MM.1S (cell line): Measurements from ENCODE around the gene SHMT2.
"Not testable (repeated sequence)": the region's sequence is repeated elsewhere in the genome, so short reads cannot be mapped to it uniquely, and the experiment has no call there.

ENCODE experiments used
- DNase-seq: peaks from one replicate; pipeline ENCODE4 v3.0.0-alpha.2; 2015
- H2AFZ ChIP-seq: fragments of 300-600 bp; sonication (generic); 2 replicates; pipeline ENCODE4 v1.6.0; 2016; ENCODE audit warnings: antibody characterized with exemption, low read length
- H3F3A ChIP-seq: fragments of 300-600 bp; sonication (generic); 2 replicates; pipeline ENCODE4 v1.6.1; 2016; ENCODE audit warnings: mild to moderate bottlenecking, antibody characterized with exemption, low read length, moderate library complexity, mixed read lengths; ENCODE audit not compliant: insufficient read depth
- H3K27ac ChIP-seq: fragments of 300-600 bp; sonication (generic); 2 replicates; pipeline ENCODE4 v1.5.1; 2016; ENCODE audit warnings: mild to moderate bottlenecking, low read length
- H3K27me3 ChIP-seq: fragments of 300-600 bp; sonication (generic); replicated peaks from 2 replicates; pipeline ENCODE4 v1.6.0; 2016; ENCODE audit warnings: low read length; ENCODE audit not compliant: insufficient read depth
- H3K36me3 ChIP-seq: fragments of 300-600 bp; sonication (generic); replicated peaks from 2 replicates; pipeline ENCODE4 v1.6.1; 2016; ENCODE audit warnings: mild to moderate bottlenecking, low read length, mixed read lengths; ENCODE audit not compliant: insufficient read depth
- H3K4me1 ChIP-seq: fragments of 300-600 bp; sonication (generic); 2 replicates; pipeline ENCODE4 v1.6.1; 2016; ENCODE audit warnings: low read length, mixed read lengths
- H3K4me2 ChIP-seq: fragments of 300-600 bp; sonication (generic); 2 replicates; pipeline ENCODE4 v1.6.0; 2016; ENCODE audit warnings: low read depth, low read length
- H3K4me3 ChIP-seq: fragments of 300-600 bp; sonication (generic); 2 replicates; pipeline ENCODE4 v1.5.1; 2016; ENCODE audit warnings: low read length, mixed read lengths
- H3K79me2 ChIP-seq: fragments of 300-600 bp; sonication (generic); 2 replicates; pipeline ENCODE4 v1.6.1; 2016; ENCODE audit warnings: mixed run types, low read length, mixed read lengths
- H3K9ac ChIP-seq: fragments of 300-600 bp; sonication (generic); 2 replicates; pipeline ENCODE4 v1.6.1; 2016; ENCODE audit warnings: low read length, mixed read lengths
- H3K9me2 ChIP-seq: fragments of 300-600 bp; sonication (generic); replicated peaks from 2 replicates; pipeline ENCODE4 v1.6.1; 2016; ENCODE audit warnings: mild to moderate bottlenecking, low read length, mixed read lengths; ENCODE audit not compliant: insufficient read depth
- H3K9me3 ChIP-seq: fragments of 300-600 bp; sonication (generic); replicated peaks from 2 replicates; pipeline ENCODE4 v1.6.1; 2016; ENCODE audit warnings: mild to moderate bottlenecking, low read length, mixed read lengths; ENCODE audit not compliant: insufficient read depth
- H4K20me1 ChIP-seq: fragments of 300-600 bp; sonication (generic); 2 replicates; pipeline ENCODE4 v1.6.1; 2016; ENCODE audit warnings: mild to moderate bottlenecking, low read length, moderate library complexity, mixed read lengths; ENCODE audit not compliant: insufficient read depth
- CTCF ChIP-seq: fragments of 300-600 bp; sonication (generic); IDR thresholded peaks from 2 replicates; pipeline ENCODE4 v1.5.1; 2016; ENCODE audit warnings: antibody characterized with exemption, low read length, mixed read lengths
- EZH2 ChIP-seq: fragments of 300-600 bp; sonication (generic); optimal IDR thresholded peaks from 2 replicates; pipeline ENCODE3; 2017; ENCODE audit warnings: low read depth, mild to moderate bottlenecking, antibody characterized with exemption, low read length, mixed read lengths
- EZH2phosphoT487 ChIP-seq: fragments of 300-600 bp; sonication (generic); IDR thresholded peaks from 2 replicates; pipeline ENCODE4 v1.6.1; 2018; ENCODE audit warnings: antibody characterized with exemption, low read length

The SHMT2 gene

GRCh38 chr12:57276935-57277563 lies 47.5 kb downstream of the SHMT2 start:
- H3K9me2 ChIP-seq = no peaks in the 10 kb centered on the region
- H2AFZ ChIP-seq = no peak overlapping the region
- H3K4me2 ChIP-seq = no peak overlapping the region
- H3F3A ChIP-seq = no peaks in the 10 kb centered on the region
- no peaks in the 10 kb centered on the region for H3K79me2 ChIP-seq
- TF ChIP-seq EZH2phosphoT487 (no peak), CTCF (peak; percentile 39), EZH2 (no peak)
- no peaks in the 10 kb centered on the region for H4K20me1 ChIP-seq
- no peaks in the 10 kb centered on the region for H3K36me3 ChIP-seq
- H3K27me3 ChIP-seq = no peaks in the 10 kb centered on the region
- no peak overlapping the region for H3K9ac ChIP-seq
- no peak overlapping the region for H3K4me3 ChIP-seq
- H3K9me3 ChIP-seq = no peaks in the 10 kb centered on the region
- DNase-seq = peak; percentile 21
- no peak overlapping the region for H3K27ac ChIP-seq
- peaks cover 7% of the 10 kb centered on the region; the same call in 1 of the 2 replicates for H3K4me1 ChIP-seq

DNA sequence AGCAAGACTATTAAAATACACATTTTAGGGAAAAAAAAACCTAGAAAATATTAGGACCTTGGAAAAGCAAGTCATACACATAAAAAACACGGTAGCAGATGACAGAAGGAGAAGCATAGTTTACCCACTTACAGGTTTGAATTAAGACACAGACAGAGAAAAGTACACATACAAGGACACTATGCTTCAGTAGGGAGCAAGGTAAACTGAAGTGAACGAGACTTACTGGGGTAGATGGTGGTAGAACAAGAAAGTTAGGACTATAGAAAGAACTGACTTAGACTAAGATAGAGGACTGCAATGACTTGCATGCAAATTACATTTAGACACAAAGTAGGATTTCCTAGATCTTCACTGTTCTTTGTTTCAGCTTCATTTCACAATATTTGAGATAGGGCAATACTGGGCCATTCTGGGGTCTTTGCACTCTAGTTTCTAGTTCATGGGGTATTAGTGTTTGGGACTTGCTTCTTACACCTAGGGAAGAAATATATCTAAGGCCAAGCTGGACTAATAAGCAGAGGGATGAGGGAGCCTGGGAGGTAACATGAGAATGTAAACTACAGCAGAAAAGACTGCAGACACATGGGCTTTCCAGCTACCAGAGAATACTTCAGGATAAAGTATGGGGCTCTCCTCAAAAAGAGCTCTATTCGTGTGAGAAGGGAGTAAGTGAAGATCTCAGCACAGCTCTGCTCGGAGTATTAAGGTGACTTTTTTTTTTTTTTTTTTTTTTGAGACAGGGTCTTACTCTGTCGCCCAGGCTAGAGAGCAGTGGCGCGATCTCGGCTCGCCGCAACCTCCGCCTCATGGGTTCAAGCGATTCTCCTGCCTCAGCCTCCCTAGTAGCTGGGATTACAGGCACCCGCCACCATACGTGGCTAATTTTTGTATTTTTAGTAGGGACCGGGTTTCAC lies 49.2 kb downstream of the SHMT2 start:
- Histone ChIP-seq H3F3A (no peaks in the 10 kb centered on the region), H3K4me3 (no peak overlapping the region), H3K79me2 (no peaks in the 10 kb centered on the region), H4K20me1 (no peaks in the 10 kb centered on the region), H3K9me3 (no peaks in the 10 kb centered on the region), H3K4me2 (no peak overlapping the region), H3K27me3 (no peaks in the 10 kb centered on the region), H3K36me3 (no peaks in the 10 kb centered on the region), H2AFZ (no peak overlapping the region), H3K4me1 (peaks cover 7% of the 10 kb centered on the region; the same call in 1 of the 2 replicates), H3K27ac (no peak overlapping the region), H3K9ac (no peak overlapping the region), H3K9me2 (no peaks in the 10 kb centered on the region)
- no peak for DNase-seq
- TF ChIP-seq CTCF = no peak
- TF ChIP-seq EZH2phosphoT487 = no peak
- TF ChIP-seq EZH2 = no peak

DNA sequence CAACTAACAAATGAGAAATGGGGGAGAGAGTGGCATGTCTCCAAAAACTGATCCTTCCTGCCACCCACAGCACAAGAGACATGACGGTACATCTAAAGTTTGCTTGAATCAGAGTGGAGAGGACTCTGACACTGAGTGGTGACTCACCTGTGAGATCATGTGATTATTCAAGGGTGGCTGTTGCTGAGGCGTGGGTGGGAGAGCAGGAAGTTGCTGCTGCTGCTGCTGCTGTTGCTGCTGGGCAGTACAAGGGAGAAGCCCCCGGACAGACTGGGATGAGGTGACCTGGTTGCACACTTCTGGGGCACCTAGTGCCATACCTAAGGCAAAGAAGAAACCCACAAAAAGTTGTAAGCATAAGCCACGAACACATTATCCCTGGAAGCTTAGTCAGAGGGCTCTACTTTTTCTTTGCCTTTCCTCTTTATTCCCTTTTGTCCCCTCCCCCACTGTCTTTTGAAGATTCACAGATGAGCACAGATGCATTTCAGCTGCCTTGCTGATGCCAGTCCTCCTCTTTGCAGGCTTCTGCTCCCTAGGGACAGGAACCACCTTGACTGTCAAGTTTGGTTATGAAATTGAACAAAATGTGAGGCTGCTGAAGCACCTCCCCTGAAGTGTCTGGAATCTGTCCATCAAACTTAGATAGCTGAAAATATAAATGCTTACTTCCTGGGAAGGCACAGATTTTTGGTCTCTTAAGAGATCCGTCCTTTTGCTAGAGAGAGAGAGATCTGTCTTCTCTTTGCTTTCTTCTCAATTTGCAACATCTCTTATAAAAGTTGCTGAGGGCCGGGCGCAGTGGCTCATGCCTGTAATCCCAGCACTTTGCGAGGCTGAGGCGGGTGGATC lies 50.9 kb downstream of the SHMT2 start:
- H3K4me1 ChIP-seq = peaks cover 7% of the 10 kb centered on the region; the same call in 1 of the 2 replicates
- no peak overlapping the region for H3K4me2 ChIP-seq
- no peak for DNase-seq
- no peak overlapping the region for H2AFZ ChIP-seq
- no peaks in the 10 kb centered on the region for H4K20me1 ChIP-seq
- no peaks in the 10 kb centered on the region for H3K9me2 ChIP-seq
- H3K36me3 ChIP-seq = no peaks in the 10 kb centered on the region
- no peaks in the 10 kb centered on the region for H3K9me3 ChIP-seq
- TF ChIP-seq EZH2 (no peak), EZH2phosphoT487 (no peak), CTCF (no peak)
- H3F3A ChIP-seq = no peaks in the 10 kb centered on the region
- H3K27ac ChIP-seq = no peak overlapping the region
- no peaks in the 10 kb centered on the region for H3K79me2 ChIP-seq
- H3K9ac ChIP-seq = no peak overlapping the region; the same call in 1 of the 2 replicates
- H3K27me3 ChIP-seq = no peaks in the 10 kb centered on the region
- H3K4me3 ChIP-seq = no peak overlapping the region

- H3K36me3 ChIP-seq, H3K4me3 ChIP-seq, H4K20me1 ChIP-seq, H3K9me2 ChIP-seq, H3K4me2 ChIP-seq, H3K27ac ChIP-seq, H3K4me1 ChIP-seq, H3F3A ChIP-seq, H3K27me3 ChIP-seq, H3K9me3 ChIP-seq, H2AFZ ChIP-seq, DNase-seq, H3K79me2 ChIP-seq, H3K9ac ChIP-seq: not testable (repeated sequence)
Observed at GRCh38 chr12:57282073-57282472, 52.6 kb downstream of the SHMT2 start.
